Activated T-cell treated with anti-CD3 and anti-CD28 coated beads, Interleukin-2, amount 50 U/mL, for 1 hour (primary cell): ENCODE data around the gene AP1G1.

Experiments
- DNase-seq: peaks from one replicate; pipeline ENCODE4 v3.0.0-alpha.2; 2020

AP1G1 gene

GRCh38 chr16:71748226-71748625 is 60.4 kb downstream of the AP1G1 start:
- no peak for DNase-seq

GRCh38 chr16:71746442-71747046 is 62.1 kb downstream of the AP1G1 start:
- DNase-seq: no peak

- DNase-seq: no peak
Measured at GRCh38 chr16:71738855-71739254, 69.8 kb downstream of the AP1G1 start.

- DNase-seq: no peak
Measured at GRCh38 chr16:71737501-71737900, 71.1 kb downstream of the AP1G1 start.

- DNase-seq: no peak
Measured at GRCh38 chr16:71734511-71734910, 74.1 kb downstream of the AP1G1 start.

GRCh38 chr16:71732587-71732986 is 76.0 kb downstream of the AP1G1 start:
- no peak for DNase-seq

- no peak for DNase-seq
Measured at GRCh38 chr16:71727551-71728324, 80.9 kb downstream of the AP1G1 start.

GRCh38 chr16:71726476-71727315 is 81.9 kb downstream of the AP1G1 start:
- no peak for DNase-seq

- DNase-seq: no peak
Measured at GRCh38 chr16:71724320-71724751, 84.3 kb downstream of the AP1G1 start, which contains the start of gene PHLPP2. Gene PHLPP2, minus strand, starts transcription at chr16:71724701. Its CDS starts 9,906 bp downstream, at chr16:71714795.

- peak; percentile 91 for DNase-seq
Measured at GRCh38 chr16:71723537-71724319, 84.9 kb downstream of the AP1G1 start.

- DNase-seq: peak; percentile 67
Measured at GRCh38 chr16:71722801-71723536, 85.7 kb downstream of the AP1G1 start.

GRCh38 chr16:71721066-71721740 is 87.4 kb downstream of the AP1G1 start:
- no peak for DNase-seq

- no peak for DNase-seq
Measured at GRCh38 chr16:71712501-71712900, 96.1 kb downstream of the AP1G1 start.

GRCh38 chr16:71711789-71712188 is 96.8 kb downstream of the AP1G1 start:
- no peak for DNase-seq

- no peak for DNase-seq
Measured at GRCh38 chr16:71709229-71709781, 99.3 kb downstream of the AP1G1 start.

- DNase-seq: no peak
Measured at GRCh38 chr16:71708696-71709095, 99.9 kb downstream of the AP1G1 start.

GRCh38 chr16:71707199-71707598 is 101.4 kb downstream of the AP1G1 start:
- DNase-seq: no peak

- DNase-seq: no peak
Measured at GRCh38 chr16:71706046-71706445, 102.6 kb downstream of the AP1G1 start.

GRCh38 chr16:71703333-71703732 is 105.3 kb downstream of the AP1G1 start:
- DNase-seq: no peak

- no peak for DNase-seq
Measured at GRCh38 chr16:71700831-71701230, 107.8 kb downstream of the AP1G1 start.

- DNase-seq: no peak
Measured at GRCh38 chr16:71698491-71698890, 110.1 kb downstream of the AP1G1 start.
